DOHH2 (cell line): ENCODE measurements around the gene PAPLN.

Source experiments
- CTCF ChIP-seq: fragments of 200-600 bp; sonication (generic); IDR thresholded peaks from one replicate; pipeline ENCODE4 v1.5.1; 2014; ENCODE audit warnings: antibody characterized with exemption, mild to moderate bottlenecking, low read depth, low read length; ENCODE audit not compliant: poor library complexity, severe bottlenecking
- EZH2phosphoT487 ChIP-seq: fragments of 200-600 bp; sonication (generic); IDR thresholded peaks from 2 replicates; pipeline ENCODE4 v1.6.1; 2017; ENCODE audit warnings: borderline replicate concordance, mild to moderate bottlenecking, antibody characterized with exemption, low read length, moderate library complexity, mixed read lengths

DNA sequence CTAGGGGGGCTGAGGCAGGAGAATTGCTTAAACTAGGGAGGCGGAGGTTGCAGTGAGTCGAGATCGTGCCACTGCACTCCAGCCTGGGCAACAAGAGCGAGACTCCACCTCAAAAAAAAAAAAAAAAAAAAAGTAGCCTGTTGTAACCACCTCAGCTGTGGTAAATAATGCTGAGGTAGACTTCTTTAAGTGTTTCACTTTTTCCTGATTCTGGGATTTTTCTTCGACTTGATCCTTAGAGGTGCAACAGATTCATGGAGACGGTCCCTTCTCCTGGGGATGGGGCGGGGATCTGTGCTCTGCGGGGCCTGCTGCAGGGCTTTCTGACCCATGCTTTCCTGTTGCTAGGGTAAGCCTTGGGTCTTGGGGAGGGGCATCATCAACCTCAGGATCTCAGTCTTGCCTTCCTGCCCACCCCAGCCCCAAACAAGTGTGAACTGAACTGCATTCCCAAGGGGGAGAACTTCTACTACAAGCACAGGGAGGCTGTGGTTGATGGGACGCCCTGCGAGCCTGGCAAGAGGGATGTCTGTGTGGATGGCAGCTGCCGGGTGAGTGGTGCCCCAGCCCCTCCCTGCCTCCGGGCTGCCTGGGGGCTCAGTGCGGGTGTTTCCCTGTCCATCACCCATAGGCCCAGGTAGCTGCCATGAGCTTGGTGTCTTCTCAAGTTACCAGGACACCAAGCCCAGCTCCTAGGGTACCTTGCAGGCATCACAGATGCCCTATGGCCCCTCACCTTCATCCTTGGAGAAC is 12.4 kb downstream of the PAPLN start:
- TF ChIP-seq CTCF, result no peak
- TF ChIP-seq EZH2phosphoT487, result no peak
